ENCODE measurements around the gene FOXP3. TPM values are rescaled to one million over a fixed set of nuclear protein-coding genes. Genes with fewer than 3 reads are reported as not detected.

FOXP3 gene
- total RNA-seq, 1 experiment from 2014 or later = 0.42 TPM

GRCh38 chrX:49292400-49293362, 28.2 kb upstream of the FOXP3 start:
- H3K9me3 Mint-ChIP-seq = no peaks in the 10 kb centered on the region
- H3K4me1 Mint-ChIP-seq = peaks cover 3% of the 10 kb centered on the region
- H3K27ac Mint-ChIP-seq = no peak overlapping the region
- ChIA-PET CTCF (interaction anchor here (0.6 to 2.1 kb wide), 11 partner anchors 14 to 469 kb away, joined by 3 to 10 read pairs (median 4); no protein-coding TSS in a partner anchor), POLR2A (interaction anchor here (0.5 kb wide), 1 partner anchor 546 kb away, joined by 3 read pairs; no protein-coding TSS in a partner anchor)
- ATAC-seq (peak; percentile 17), DNase-seq (ENCODE audit: low spot score) (no peak)
- no peak for TF ChIP-seq CREB1 (CRISPR knock-in tag; IDR thresholded peaks at IDR 0.05)
- TF ChIP-seq SMAD3 (CRISPR knock-in tag; IDR thresholded peaks at IDR 0.05; ENCODE audit: borderline replicate concordance) = no peak
- TF ChIP-seq CTCF (IDR thresholded peaks at IDR 0.05) = no peak
- no peak for TF ChIP-seq E2F1 (CRISPR knock-in tag; IDR thresholded peaks at IDR 0.05)
- no peak for TF ChIP-seq KAT7 (CRISPR knock-in tag; IDR thresholded peaks at IDR 0.05; ENCODE audit: borderline replicate concordance)
- no peak for TF ChIP-seq ZNF219 (CRISPR knock-in tag; IDR thresholded peaks at IDR 0.05; ENCODE audit: borderline replicate concordance)
- TF ChIP-seq IRF1 (CRISPR knock-in tag; IDR thresholded peaks at IDR 0.05) = no peak
- TF ChIP-seq GTF2I (CRISPR knock-in tag; conservative IDR thresholded peaks at IDR 0.05) = no peak
- TF ChIP-seq STAT6 (CRISPR knock-in tag; conservative IDR thresholded peaks at IDR 0.05; ENCODE audit: low read depth) = no peak
- TF ChIP-seq E2F4 (CRISPR knock-in tag; IDR thresholded peaks at IDR 0.05; ENCODE audit: borderline replicate concordance, low read depth) = no peak
- TF ChIP-seq ZNF671 (CRISPR knock-in tag; IDR thresholded peaks at IDR 0.05) = no peak
- no peak for TF ChIP-seq NFYB (CRISPR knock-in tag; conservative IDR thresholded peaks at IDR 0.05; ENCODE audit: low read depth)
- no peak for TF ChIP-seq PRRX2 (CRISPR knock-in tag; IDR thresholded peaks at IDR 0.05)
- H3K4me3 Mint-ChIP-seq = no peak overlapping the region
- no peaks in the 10 kb centered on the region for H3K36me3 Mint-ChIP-seq
- no peaks in the 10 kb centered on the region for H3K27me3 Mint-ChIP-seq (ENCODE audit: low read depth)

- ChIA-PET POLR2A (interaction anchor here (0.5 kb wide), 1 partner anchor 545 kb away, joined by 3 read pairs; no protein-coding TSS in a partner anchor), CTCF (interaction anchor here (0.6 to 2.1 kb wide), 12 partner anchors 15 to 470 kb away, joined by 3 to 10 read pairs (median 4); no protein-coding TSS in a partner anchor)
- H3K36me3 Mint-ChIP-seq = no peaks in the 10 kb centered on the region
- peaks cover 3% of the 10 kb centered on the region for H3K4me1 Mint-ChIP-seq
- peak; percentile 78 for DNase-seq (ENCODE audit: low spot score)
- peak overlapping the region; percentile 73; the same call in 1 of the 2 replicates for H3K27ac Mint-ChIP-seq
- no peak overlapping the region for H3K4me3 Mint-ChIP-seq
- ATAC-seq = peak; percentile 93
- no peaks in the 10 kb centered on the region for H3K27me3 Mint-ChIP-seq (ENCODE audit: low read depth)
- TF ChIP-seq ATF6 (CRISPR knock-in tag; IDR thresholded peaks at IDR 0.05) = no peak
- peak; percentile 44 for TF ChIP-seq CTCF (IDR thresholded peaks at IDR 0.05)
- H3K9me3 Mint-ChIP-seq = no peaks in the 10 kb centered on the region
Observed at GRCh38 chrX:49291615-49292337, 27.3 kb upstream of the FOXP3 start.

All from WTC11 (cell line).